ENCODE measurements around the gene TPM3. TPM values are rescaled to one million over a fixed set of nuclear protein-coding genes. Genes with fewer than 3 reads are reported as not detected.
"Not testable (repeated sequence)": the region's sequence is repeated elsewhere in the genome, so short reads cannot be mapped to it uniquely, and the experiment has no call there.

Gene TPM3
- total RNA-seq, 1 donor = 314 TPM

- peak in 1 of 3 donors; percentile 43 for DNase-seq (ENCODE audit: low read depth in 2 of 3, low spot score in 2 of 3)
Observed at GRCh38 chr1:154206196-154206595, 14.3 kb upstream of the TPM3 start, which contains the start of gene CFAP141. CFAP141 (minus strand) TSS chr1:154206333; CDS start chr1:154206307, 26 bp downstream.

GRCh38 chr1:154205778-154206177, 13.9 kb upstream of the TPM3 start:
- not testable (repeated sequence) for DNase-seq (ENCODE audit: low read depth in 2 of 3, low spot score in 2 of 3)

GRCh38 chr1:154199563-154199879, 7.6 kb upstream of the TPM3 start:
- no peak for DNase-seq (ENCODE audit: low read depth in 2 of 3, low spot score in 2 of 3)

- peak; percentile 34 to 85 (median 65) for DNase-seq (ENCODE audit: low read depth in 2 of 3, low spot score in 2 of 3)
Observed at GRCh38 chr1:154198756-154199562, 7.1 kb upstream of the TPM3 start.

GRCh38 chr1:154193821-154194220, 1.9 kb upstream of the TPM3 start:
- no peak for DNase-seq (ENCODE audit: low read depth in 2 of 3, low spot score in 2 of 3)

- DNase-seq (ENCODE audit: low read depth in 2 of 3, low spot score in 2 of 3) = no peak
Observed at GRCh38 chr1:154192476-154192875, 576 bp upstream of the TPM3 start.

- DNase-seq (ENCODE audit: low read depth in 2 of 3, low spot score in 2 of 3) = no peak
Observed at GRCh38 chr1:154190550-154190949, 1.4 kb downstream of the TPM3 start.

- no peak for DNase-seq (ENCODE audit: low read depth in 2 of 3, low spot score in 2 of 3)
Observed at GRCh38 chr1:154186852-154187501, 4.9 kb downstream of the TPM3 start.

- peak in 2 of 3 donors; percentile 72 to 87 for DNase-seq (ENCODE audit: low read depth in 2 of 3, low spot score in 2 of 3)
Observed at GRCh38 chr1:154186177-154186576, 5.7 kb downstream of the TPM3 start.

GRCh38 chr1:154183046-154183915, 8.6 kb downstream of the TPM3 start:
- DNase-seq (ENCODE audit: low read depth in 2 of 3, low spot score in 2 of 3) = peak; percentile 80 to 96 (median 95)

GRCh38 chr1:154182344-154183045, 9.4 kb downstream of the TPM3 start:
- peak in 2 of 3 donors; percentile 96 to 98 for DNase-seq (ENCODE audit: low read depth in 2 of 3, low spot score in 2 of 3)

- no peak for DNase-seq (ENCODE audit: low read depth in 2 of 3, low spot score in 2 of 3)
Observed at GRCh38 chr1:154181944-154182343, 10.0 kb downstream of the TPM3 start.

GRCh38 chr1:154179946-154180687, 11.8 kb downstream of the TPM3 start:
- peak in 1 of 3 donors; percentile 65 for DNase-seq (ENCODE audit: low read depth in 2 of 3, low spot score in 2 of 3)

GRCh38 chr1:154178911-154179811, 12.7 kb downstream of the TPM3 start:
- no peak for DNase-seq (ENCODE audit: low read depth in 2 of 3, low spot score in 2 of 3)

- peak in 1 of 3 donors; percentile 60 for DNase-seq (ENCODE audit: low read depth in 2 of 3, low spot score in 2 of 3)
Observed at GRCh38 chr1:154178013-154178412, 13.9 kb downstream of the TPM3 start.

- DNase-seq (ENCODE audit: low read depth in 2 of 3, low spot score in 2 of 3) = peak in 1 of 3 donors; percentile 43
Observed at GRCh38 chr1:154176337-154176736, 15.6 kb downstream of the TPM3 start.

- no peak for DNase-seq (ENCODE audit: low read depth in 2 of 3, low spot score in 2 of 3)
Observed at GRCh38 chr1:154174654-154175053, 17.2 kb downstream of the TPM3 start.

- no peak for DNase-seq (ENCODE audit: low read depth in 2 of 3, low spot score in 2 of 3)
Observed at GRCh38 chr1:154171880-154172279, 20.0 kb downstream of the TPM3 start.

- no peak for DNase-seq (ENCODE audit: low read depth in 2 of 3, low spot score in 2 of 3)
Observed at GRCh38 chr1:154171223-154171583, 20.7 kb downstream of the TPM3 start.

Measured in hematopoietic multipotent progenitor cell (in vitro differentiated cells).